Neutrophil (primary cell): ENCODE measurements around the gene KIAA0825.

Experiments used
- H3K27ac ChIP-seq: fragments of 200-600 bp; sonication (generic); 2 replicates; pipeline ENCODE4 v1.5.1; 2016; ENCODE audit warnings: mild to moderate bottlenecking, moderate library complexity
- H3K27me3 ChIP-seq: fragments of 200-600 bp; sonication (generic); 2 replicates; pipeline ENCODE4 v1.6.0; 2016; ENCODE audit warnings: mild to moderate bottlenecking
- H3K36me3 ChIP-seq: fragments of 200-600 bp; sonication (generic); 2 replicates; pipeline ENCODE4 v1.5.1; 2017
- H3K4me1 ChIP-seq, 2 experiments: fragments of 200-600 bp in 1 of 2; sonication (generic) in 1 of 2; 1 replicate in 1 of 2; 2 replicates in 1 of 2; pipeline versions ENCODE4 v1.5.1 to v1.6.1; 2013 to 2016; ENCODE audit warnings: low read depth in 1 of 2, low read length in 1 of 2, mild to moderate bottlenecking in 1 of 2, moderate library complexity in 1 of 2; ENCODE audit not compliant: control insufficient read depth in 1 of 2, insufficient read depth in 1 of 2
- H3K4me3 ChIP-seq, 2 experiments: fragments of 200-600 bp in 1 of 2; sonication (generic) in 1 of 2; 1 replicate in 1 of 2; 2 replicates in 1 of 2; pipeline ENCODE4 v1.5.1; 2013 to 2016; ENCODE audit warnings: low read depth in 1 of 2, low read length in 1 of 2, mild to moderate bottlenecking in 1 of 2, moderate library complexity in 1 of 2
- H3K9me3 ChIP-seq: fragments of 200-600 bp; sonication (generic); 2 replicates; pipeline ENCODE4 v1.5.1; 2016
- CTCF ChIP-seq: fragments of 200-600 bp; sonication (generic); IDR thresholded peaks from 2 replicates; pipeline ENCODE4 v1.5.1; 2016; ENCODE audit warnings: antibody characterized with exemption

Gene KIAA0825

GRCh38 chr5:94473936-94474335 is 144.5 kb downstream of the KIAA0825 start:
- Histone ChIP-seq H3K27me3 (no peaks in the 10 kb centered on the region), H3K9me3 (no peaks in the 10 kb centered on the region), H3K27ac (no peak overlapping the region), H3K36me3 (peaks cover 4% of the 10 kb centered on the region), H3K4me1 (no peaks in the 10 kb centered on the region), H3K4me3 (no peak overlapping the region)
- TF ChIP-seq CTCF, result no peak

GRCh38 chr5:94471521-94471920 is 146.9 kb downstream of the KIAA0825 start:
- no peak for TF ChIP-seq CTCF
- Histone ChIP-seq H3K4me3 (no peak overlapping the region), H3K4me1 (no peaks in the 10 kb centered on the region), H3K36me3 (peaks cover 4% of the 10 kb centered on the region), H3K27ac (no peak overlapping the region), H3K9me3 (no peaks in the 10 kb centered on the region), H3K27me3 (no peaks in the 10 kb centered on the region)

DNA sequence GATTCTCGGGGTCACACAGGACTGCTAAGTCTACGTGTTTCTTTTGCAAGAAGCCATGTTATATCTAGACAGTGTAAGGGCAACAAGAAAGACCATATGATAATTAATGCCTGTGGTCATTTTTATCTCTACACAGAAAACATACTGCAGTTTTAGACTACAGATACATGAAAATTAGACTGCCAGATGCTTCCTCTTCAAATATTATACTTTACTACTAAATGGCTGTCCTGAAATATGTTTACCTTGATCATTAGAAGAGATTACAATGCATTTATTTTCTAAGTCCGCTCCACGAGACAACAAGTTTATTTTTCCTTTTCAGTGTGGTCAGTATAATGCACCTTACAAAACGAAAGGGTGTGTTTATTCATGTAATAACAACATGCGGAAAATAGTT is 147.6 kb downstream of the KIAA0825 start:
- TF ChIP-seq CTCF, result no peak
- H3K36me3 ChIP-seq, result peaks cover 4% of the 10 kb centered on the region
- no peaks in the 10 kb centered on the region for H3K27me3 ChIP-seq

DNA sequence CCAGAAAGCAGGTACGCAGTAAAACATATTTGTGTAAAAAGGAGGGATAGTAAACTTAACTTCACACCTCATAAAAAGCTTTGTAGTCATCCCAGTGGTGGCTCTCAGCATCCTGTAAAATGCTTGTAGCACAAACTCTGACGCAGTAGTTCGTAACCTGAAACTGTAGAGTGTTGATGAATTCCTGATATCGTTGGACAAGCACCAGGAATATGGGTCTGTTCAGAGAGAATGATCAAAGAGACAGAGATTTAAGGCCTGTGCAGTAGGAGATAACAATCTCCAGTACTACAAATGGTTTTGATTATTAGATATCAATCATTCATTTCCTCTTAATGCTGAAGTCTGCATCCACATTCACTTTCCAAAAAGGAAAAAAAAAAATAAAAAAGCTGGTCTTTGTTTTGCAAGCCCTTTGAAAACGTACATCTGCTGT is 148.5 kb downstream of the KIAA0825 start:
- Histone ChIP-seq H3K27me3 (no peaks in the 10 kb centered on the region), H3K36me3 (peaks cover 4% of the 10 kb centered on the region)

More for the DNA sequence above, 147.6 kb downstream of the KIAA0825 start:
- no peak overlapping the region for H3K27ac ChIP-seq
- no peaks in the 10 kb centered on the region for H3K4me1 ChIP-seq
- H3K4me3 ChIP-seq, result no peak overlapping the region
- H3K9me3 ChIP-seq, result no peaks in the 10 kb centered on the region

GRCh38 chr5:94467954-94468930 is 150.2 kb downstream of the KIAA0825 start:
- no peaks in the 10 kb centered on the region for H3K27me3 ChIP-seq
- H3K4me3 ChIP-seq, result no peak overlapping the region
- no peaks in the 10 kb centered on the region for H3K4me1 ChIP-seq
- no peak overlapping the region for H3K27ac ChIP-seq
- no peak for TF ChIP-seq CTCF
- H3K36me3 ChIP-seq, result peaks cover 4% of the 10 kb centered on the region
- H3K9me3 ChIP-seq, result no peaks in the 10 kb centered on the region

More for the DNA sequence above, 148.5 kb downstream of the KIAA0825 start:
- Histone ChIP-seq H3K27ac (no peak overlapping the region), H3K4me1 (no peaks in the 10 kb centered on the region), H3K9me3 (no peaks in the 10 kb centered on the region), H3K4me3 (no peak overlapping the region)
- TF ChIP-seq CTCF, result no peak
